HG03280 (cell line): ENCODE measurements around the gene SCUBE1.

Experiments used
- ATAC-seq: cut with Tn5 transposase; IDR thresholded peaks from one replicate; pipeline ENCODE4 v1.9.1; 2021; ENCODE audit warnings: mild to moderate bottlenecking, moderate library complexity; ENCODE audit not compliant: unreplicated experiment

Gene SCUBE1

GRCh38 chr22:43181321-43182076 is 161.7 kb downstream of the SCUBE1 start:
- no peak for ATAC-seq

DNA sequence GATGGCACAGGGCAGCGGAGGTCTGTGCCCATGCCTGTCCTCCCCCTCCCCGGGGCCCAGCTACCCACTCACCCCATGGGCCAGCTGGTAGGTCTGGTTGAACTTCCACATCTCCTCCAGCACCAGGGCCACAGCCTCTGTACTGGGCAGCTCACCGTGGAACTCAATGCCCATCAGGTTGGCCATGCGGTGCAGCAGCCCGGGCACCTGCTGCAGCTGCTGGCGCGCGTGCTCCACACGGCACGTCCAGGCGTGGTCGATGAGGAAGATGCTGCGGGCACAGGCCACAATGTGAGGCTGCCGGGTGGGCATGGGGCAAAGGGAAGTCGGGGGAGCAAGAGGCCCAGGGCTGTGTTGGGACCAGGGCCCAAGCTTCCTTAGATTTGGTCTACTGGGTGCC is 162.5 kb downstream of the SCUBE1 start:
- no peak for ATAC-seq

- ATAC-seq = no peak
These were observed 163.3 kb downstream of the SCUBE1 start for GRCh38 chr22:43179911-43180195.

DNA sequence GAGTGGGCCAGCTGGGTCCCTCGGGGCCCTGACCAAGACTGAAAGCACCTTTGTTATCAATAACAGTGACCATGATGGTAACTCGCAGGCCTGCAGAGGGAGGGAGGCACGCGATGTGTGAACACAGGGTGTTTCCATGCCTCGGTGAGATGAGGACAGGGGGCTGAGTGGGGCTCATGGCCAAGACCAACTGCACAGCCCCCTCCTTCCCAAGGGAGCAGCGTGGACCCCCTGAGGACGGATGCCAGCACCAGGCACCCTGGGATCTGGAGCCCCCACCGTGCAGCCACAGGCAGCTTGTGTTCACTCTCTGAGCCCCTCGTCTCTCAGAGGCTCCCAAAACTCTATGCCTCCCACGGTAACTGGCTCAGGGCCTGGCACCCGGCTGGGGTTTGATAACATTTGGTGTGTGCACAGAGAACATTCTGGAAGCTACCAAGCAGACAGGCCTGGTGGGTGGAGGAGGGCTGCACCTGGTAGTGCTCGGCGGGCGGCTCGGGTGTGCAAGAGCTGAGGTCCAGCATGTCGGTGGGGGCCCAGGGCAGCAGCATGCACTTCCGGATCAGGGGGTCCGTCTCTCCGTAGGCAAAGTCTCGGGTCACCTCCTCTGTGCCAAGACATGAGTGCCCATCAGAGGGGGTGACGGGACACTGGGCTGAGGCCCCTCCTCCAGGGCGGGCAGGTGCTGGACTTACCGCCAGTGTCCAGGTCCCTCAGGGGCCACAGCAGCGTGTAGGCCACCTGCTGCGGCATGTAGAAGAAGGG is 163.8 kb downstream of the SCUBE1 start:
- no peak for ATAC-seq

DNA sequence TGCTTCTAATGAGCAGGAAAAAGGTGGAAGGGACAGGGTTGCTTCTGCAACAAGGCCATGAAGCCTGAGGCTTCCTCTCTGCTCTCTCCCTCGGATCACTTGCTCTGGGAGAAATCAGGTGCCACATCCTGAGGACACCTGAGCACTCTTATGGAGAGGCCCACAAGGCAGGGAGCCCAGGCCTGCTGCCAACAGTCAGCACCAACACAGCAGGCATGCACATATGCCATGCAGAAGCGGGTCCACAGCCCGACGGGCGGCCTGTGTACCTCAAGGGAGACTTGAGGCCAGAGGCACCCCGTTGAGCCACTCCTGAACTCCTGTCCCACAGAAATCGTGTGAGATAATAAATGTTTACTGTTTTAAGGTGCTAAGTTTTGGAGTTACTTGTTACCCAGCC is 165.7 kb downstream of the SCUBE1 start:
- no peak for ATAC-seq

- no peak for ATAC-seq
These were observed 167.1 kb downstream of the SCUBE1 start for GRCh38 chr22:43176090-43176489.

- no peak for ATAC-seq
These were observed 168.1 kb downstream of the SCUBE1 start for GRCh38 chr22:43174941-43175531.

DNA sequence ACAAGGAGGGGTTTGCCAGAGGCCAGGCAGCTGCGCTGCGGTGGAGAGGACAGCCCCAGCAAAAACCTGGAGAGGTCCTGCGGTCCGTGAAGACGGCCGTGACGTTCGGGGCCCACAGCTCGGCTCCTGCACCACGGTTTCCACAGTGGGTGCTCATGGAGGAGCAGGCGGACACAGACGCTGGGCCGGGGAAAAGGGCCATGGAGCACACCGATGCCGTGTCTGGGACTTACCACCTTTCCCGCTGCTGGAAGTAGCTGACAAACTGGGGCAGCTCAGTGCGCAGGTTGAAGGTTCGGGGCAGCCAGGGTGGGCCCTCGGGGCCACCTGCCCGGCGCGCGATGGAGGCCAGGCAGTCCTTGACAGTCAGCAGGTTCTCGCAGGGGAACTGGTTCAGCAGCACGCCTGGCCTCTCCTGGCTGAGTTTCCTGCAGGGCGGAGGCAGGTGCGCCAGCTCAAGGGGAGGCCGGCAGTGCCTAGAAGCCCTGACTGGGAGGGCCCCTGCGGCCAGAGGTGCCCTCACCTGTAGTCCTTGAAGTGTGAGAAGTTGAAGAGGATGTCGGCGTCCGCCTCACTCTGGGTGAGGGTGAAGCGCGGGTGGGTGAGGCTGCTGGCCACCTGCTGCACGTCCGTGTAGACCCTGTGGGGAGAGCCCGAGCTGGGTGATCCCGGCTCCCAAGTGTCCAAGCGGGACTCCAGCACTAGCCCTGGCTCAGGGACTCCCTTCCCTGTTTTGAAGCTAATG is 169.0 kb downstream of the SCUBE1 start:
- ATAC-seq = no peak

DNA sequence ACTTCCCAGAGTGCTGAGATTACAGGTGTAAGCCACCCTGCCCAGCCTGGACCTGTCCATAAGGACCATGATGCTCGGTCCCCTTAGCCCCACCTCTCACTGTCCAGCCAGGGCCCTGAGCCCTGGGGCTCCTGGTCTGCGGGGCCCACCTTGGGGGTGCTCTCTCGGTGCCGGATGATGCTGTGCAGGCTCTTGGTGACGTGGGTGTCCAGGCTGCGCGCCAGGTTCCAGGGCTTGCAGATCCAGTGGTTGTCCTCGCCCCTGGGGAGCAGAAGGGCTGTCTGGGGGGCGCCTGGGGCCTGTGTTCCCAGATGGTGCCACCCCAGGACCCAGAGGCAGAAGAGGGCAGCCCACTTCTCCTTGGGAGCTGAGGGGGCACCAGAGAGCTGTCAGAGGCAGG is 169.6 kb downstream of the SCUBE1 start:
- no peak for ATAC-seq

DNA sequence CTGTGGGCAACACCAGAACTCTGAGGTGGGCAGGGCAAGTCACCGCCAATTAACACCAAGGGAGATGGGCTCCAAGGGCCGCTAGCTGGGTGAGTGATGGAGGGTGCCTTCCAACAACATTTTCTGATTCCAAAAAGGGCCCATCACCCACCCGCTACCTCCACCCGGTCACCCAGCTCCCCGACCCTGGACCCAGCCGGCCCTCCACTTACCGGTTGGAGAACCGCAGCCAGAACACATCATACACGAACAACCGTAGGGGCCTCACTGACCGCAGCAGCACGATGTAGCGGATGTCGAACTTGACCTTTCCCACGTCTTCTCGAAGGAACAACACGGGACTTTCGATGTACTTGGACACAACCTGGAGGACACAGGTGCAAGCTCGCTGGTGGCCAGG is 171.0 kb downstream of the SCUBE1 start:
- ATAC-seq = no peak

DNA sequence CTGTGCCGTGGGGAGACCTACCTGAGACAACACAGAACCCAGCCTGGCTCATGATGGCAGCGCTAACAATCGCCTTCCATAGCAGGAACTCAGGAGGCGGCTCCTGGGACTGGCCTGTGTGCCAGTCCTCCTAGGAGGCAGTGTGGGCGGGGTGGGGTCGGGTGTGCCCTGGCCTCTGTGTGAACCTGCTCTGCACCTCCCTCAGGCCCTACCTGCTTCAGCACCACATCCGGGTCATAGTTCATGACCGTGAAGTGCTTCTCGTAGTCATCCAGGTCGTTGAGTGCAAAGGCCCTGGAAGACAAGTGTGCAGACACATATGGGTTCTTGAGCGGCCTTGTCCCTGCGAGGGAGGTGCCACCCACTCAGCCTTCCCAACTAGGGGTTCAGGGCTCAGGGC is 171.6 kb downstream of the SCUBE1 start:
- ATAC-seq = no peak

- ATAC-seq = no peak
These were observed 172.1 kb downstream of the SCUBE1 start for GRCh38 chr22:43171019-43171491.

DNA sequence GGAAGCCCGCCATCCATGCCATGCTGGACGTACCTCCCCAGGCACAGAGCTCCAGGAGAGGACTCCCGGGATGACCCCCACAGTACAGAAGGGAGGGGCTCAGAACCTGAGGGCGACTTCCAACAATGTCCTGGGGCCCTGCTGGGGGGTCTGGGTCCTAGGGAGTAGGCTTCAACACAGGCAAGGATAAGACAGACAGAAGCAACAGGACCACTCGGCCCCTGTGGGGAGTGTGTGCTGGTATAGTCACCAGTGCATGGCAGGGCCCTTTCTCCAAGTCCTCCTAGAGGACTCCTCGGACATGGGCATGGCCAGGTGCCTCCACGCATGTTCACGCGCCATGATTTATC is 173.1 kb downstream of the SCUBE1 start:
- no peak for ATAC-seq

- ATAC-seq = no peak
These were observed 173.7 kb downstream of the SCUBE1 start for GRCh38 chr22:43169310-43170130.

GRCh38 chr22:43168471-43169309 is 174.5 kb downstream of the SCUBE1 start:
- ATAC-seq = no peak

DNA sequence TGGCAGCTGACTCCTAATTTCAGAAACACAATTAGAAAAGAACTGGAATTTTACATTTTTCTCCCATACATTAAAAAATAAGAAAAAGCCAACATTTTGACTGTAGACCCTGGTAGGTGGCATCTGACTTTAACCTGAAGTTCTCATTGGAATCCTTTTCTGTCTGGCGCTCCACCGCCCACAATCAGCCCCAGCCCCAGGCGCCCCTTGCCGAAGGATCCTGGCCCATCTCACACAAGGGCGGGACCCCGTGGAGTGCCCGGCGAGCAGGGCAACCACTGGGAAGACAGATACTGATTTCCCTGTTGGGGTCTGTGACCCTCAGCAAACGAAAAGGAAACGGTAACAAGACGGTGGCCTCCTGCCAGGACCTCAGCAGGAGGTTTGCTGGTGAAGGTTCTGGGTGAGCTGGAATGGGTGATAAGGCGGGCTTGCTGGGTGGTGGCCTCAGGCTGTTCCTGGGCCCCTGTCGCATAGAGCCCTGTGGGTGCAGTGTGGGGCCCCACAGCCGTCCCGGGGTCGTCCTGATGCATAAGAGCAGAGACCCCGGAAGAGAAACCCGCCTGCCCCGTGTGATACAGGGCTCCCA is 176.1 kb downstream of the SCUBE1 start:
- ATAC-seq = no peak

DNA sequence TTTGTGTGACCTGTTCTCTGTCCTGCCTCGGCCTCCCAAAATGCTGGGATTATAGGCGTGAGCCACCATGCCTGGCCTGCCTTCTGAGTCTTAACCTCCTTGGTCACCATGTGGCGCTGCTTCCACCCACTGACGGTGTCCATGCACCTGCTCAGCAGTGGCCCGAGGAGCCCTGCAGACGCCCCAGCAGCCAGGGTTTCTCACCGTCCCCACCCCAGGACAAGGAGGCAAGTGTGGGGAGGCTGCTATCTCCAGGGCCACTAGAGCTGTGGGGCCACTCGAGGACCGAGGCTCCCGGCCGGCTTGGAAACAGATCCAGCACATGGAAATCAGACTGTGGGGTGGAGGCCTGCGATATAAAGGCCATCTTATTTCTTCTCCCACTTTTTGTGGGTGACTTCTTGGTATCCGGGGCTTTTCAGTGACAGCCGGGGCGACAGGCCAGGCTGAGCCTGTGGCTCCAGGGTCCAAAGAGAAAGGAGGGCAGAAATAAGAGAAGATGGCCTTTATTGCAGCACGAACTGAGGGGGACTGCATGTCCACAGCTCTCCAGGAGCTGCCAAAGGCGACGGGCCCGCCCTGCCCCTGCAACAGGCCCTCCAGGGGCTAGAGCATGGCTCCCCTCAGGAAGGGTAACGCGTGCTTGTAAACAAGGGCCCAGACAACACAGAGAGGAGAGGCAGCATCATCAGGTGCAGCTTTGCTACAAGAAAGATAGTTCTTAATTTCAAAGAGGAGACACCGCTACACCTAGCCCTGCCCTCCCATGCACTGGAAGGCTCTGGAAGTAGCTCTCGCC is 176.8 kb downstream of the SCUBE1 start:
- ATAC-seq = no peak

GRCh38 chr22:43164636-43165035 is 178.5 kb downstream of the SCUBE1 start:
- ATAC-seq = no peak
